CD4-positive, alpha-beta T cell (primary cell): ENCODE data around the gene HSD3B7. TPM values are rescaled to one million over a fixed set of nuclear protein-coding genes. Genes with fewer than 3 reads are reported as not detected.

Source experiments
- ATAC-seq: fragments of 200-7000 bp; cut with Tn5 transposase; one replicate; pipeline ENCODE4 v1.10.0; 2022; ENCODE audit warnings: mild to moderate bottlenecking; ENCODE audit not compliant: poor library complexity
- CTCF ChIA-PET: fragments of 350-600 bp; sonication (Branson Sonifier 250); formaldehyde crosslinking; loops from one replicate; lab custom pipeline; 2021; ENCODE audit warnings: antibody characterized with exemption, inconsistent platforms; lab: Charles Lee
- POLR2A ChIA-PET: fragments of 350-600 bp; sonication (Branson Sonifier 250); formaldehyde crosslinking; loops from one replicate; lab custom pipeline; 2021; ENCODE audit warnings: antibody characterized with exemption, inconsistent platforms; lab: Charles Lee
- DNase-seq, 14 experiments: peaks; one replicate each; pipeline ENCODE4 v3.0.0-alpha.2; 2013 to 2020; ENCODE audit warnings: mixed read lengths in 2 of 14
- H3K27ac ChIP-seq, 2 donors: one replicate each; pipeline versions ENCODE4 v1.5.1 to v1.7.0; 2013; ENCODE audit warnings: low read length in 2 of 2, low read depth in 1 of 2, mild to moderate bottlenecking in 1 of 2
- H3K27me3 ChIP-seq, 2 experiments: 1 replicate in 1 of 2; 2 replicates in 1 of 2; pipeline versions ENCODE4 v1.6.1 to v1.7.0; 2013; ENCODE audit warnings: low read length in 2 of 2, control low read depth in 1 of 2, mild to moderate bottlenecking in 1 of 2, moderate library complexity in 1 of 2; ENCODE audit not compliant: insufficient read depth in 2 of 2, control insufficient read depth in 1 of 2
- H3K36me3 ChIP-seq: one replicate; pipeline ENCODE4 v1.6.1; 2013; ENCODE audit warnings: low read length, control low read depth; ENCODE audit not compliant: insufficient read depth
- H3K4me1 ChIP-seq: one replicate; pipeline ENCODE4 v1.6.1; 2013; ENCODE audit warnings: low read length, control low read depth; ENCODE audit not compliant: insufficient read depth
- H3K4me3 ChIP-seq: one replicate; pipeline ENCODE4 v1.5.1; 2013; ENCODE audit warnings: mild to moderate bottlenecking, low read length, moderate library complexity
- H3K9me3 ChIP-seq, 2 experiments: 1 replicate in 1 of 2; 2 replicates in 1 of 2; pipeline versions ENCODE4 v1.6.1 to v1.7.0; 2013; ENCODE audit warnings: low read length in 2 of 2, mild to moderate bottlenecking in 2 of 2, control low read depth in 1 of 2, moderate library complexity in 1 of 2; ENCODE audit not compliant: control insufficient read depth in 1 of 2, insufficient read depth in 1 of 2
- H3K27ac Mint-ChIP-seq: one replicate; pipeline ENCODE4 v1.8.0; 2020; ENCODE audit warnings: mixed read lengths
- H3K27me3 Mint-ChIP-seq: one replicate; pipeline ENCODE4 v1.8.0; 2021; ENCODE audit warnings: mixed read lengths
- H3K36me3 Mint-ChIP-seq: one replicate; pipeline ENCODE4 v1.8.0; 2021; ENCODE audit warnings: low read depth, mixed read lengths
- H3K4me1 Mint-ChIP-seq: one replicate; pipeline ENCODE4 v1.8.0; 2021; ENCODE audit warnings: low read depth, mixed read lengths
- H3K4me3 Mint-ChIP-seq: one replicate; pipeline ENCODE4 v1.8.0; 2020; ENCODE audit warnings: mild to moderate bottlenecking, mixed read lengths
- H3K9me3 Mint-ChIP-seq: one replicate; pipeline ENCODE4 v1.8.0; 2020; ENCODE audit warnings: mixed read lengths
- intact Hi-C, 2 experiments: fragments of 100-400 bp; cut with DNase I in 1 of 2; cut with micrococcal nuclease in 1 of 2; formaldehyde crosslinking; loops; one replicate each; pipeline versions ENCODE4 v1.15.1 to v1.9.0; 2023 to 2025; cut with DNase I, micrococcal nuclease
- total RNA-seq, 174 experiments: library from RNA in 2 of 174; stranded (reverse) in 2 of 174; gene quantifications; one replicate each; pipeline ENCODE4 v1.2.3 and lab custom pipeline; 2021 to 2026
- TF ChIP-seq, protein P1 (sequence below): fragments of 200-600 bp; IDR thresholded peaks from one replicate; pipeline ENCODE4 v1.8.0; 2022; ENCODE audit warnings: antibody characterized with exemption, mild to moderate bottlenecking

HSD3B7 gene
- total RNA-seq, 2 experiments from 2014 or later = 0.11 TPM; not detected in 1

DNA sequence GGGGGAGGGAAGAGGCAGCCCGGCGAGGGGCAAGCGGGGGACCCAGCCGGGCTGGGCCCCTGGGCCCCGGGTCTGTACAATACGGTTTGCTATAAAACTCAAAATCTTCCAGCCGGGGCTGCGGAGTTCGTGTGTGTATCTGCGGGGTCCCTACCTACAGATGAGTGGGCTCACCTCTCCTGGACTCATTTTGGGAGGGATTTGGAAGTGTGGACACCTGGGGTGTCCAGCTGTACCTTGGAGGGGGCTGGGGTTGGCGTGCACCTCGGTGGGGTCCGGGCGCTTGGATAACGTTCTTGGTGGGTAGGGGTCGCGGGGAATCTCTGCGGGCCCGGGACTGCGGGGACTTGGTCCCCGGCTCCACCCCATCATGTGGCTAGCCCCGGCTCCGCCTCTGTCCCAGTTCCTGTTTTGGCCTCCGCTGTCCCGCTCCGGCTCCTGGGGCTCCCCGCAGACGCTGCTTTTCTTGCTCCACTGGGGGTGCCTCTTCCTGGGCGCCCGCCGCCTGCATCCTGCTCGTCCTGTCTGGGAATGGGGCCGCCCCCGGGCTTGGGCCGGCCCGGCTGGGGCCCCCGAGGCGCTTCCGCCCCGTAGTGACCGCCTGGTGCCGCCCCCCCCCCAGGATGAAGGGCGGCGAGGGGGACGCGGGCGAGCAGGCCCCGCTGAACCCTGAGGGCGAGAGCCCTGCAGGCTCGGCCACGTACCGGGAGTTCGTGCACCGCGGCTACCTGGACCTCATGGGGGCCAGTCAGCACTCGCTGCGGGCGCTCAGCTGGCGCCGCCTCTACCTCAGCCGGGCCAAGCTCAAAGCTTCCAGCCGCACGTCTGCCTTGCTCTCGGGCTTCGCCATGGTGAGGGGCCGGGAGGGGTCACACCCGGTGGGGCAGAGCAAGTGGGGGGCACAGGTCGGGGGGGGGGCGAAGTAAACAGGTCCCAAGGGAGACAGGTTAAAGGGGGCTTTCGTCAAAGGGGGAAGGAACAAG lies 36.0 kb upstream of the HSD3B7 start, which contains the start of gene ORAI3:
Gene ORAI3, plus strand, starts transcription at position 402 of the 983 bp plus-strand sequence. Its CDS starts 222 bp downstream, at position 624.
- CTCF ChIA-PET = interaction anchor here (1.2 kb wide), 1 partner anchor 193 kb away, joined by 4 read pairs; no protein-coding TSS in a partner anchor
- Mint-ChIP-seq H3K4me3 (peak within 1 kb of the TSS; percentile 86), H3K27me3 (no peaks in the 10 kb centered on the region), H3K9me3 (no peaks in the 10 kb centered on the region), H3K36me3 (peaks cover 7% of the 10 kb centered on the region), H3K27ac (peak within 1 kb of the TSS; percentile 76), H3K4me1 (peaks cover 19% of the 10 kb centered on the region)
- Histone ChIP-seq H3K36me3 (peaks cover 4% of the 10 kb centered on the region), H3K27me3 (no peaks in the 10 kb centered on the region), H3K9me3 (peaks cover 0 to 6% of the 10 kb centered on the region in 2 experiments), H3K27ac (peak within 1 kb of the TSS; percentile 56 to 58), H3K4me3 (peak within 1 kb of the TSS; percentile 70), H3K4me1 (peaks cover 31% of the 10 kb centered on the region)
- ATAC-seq = peak; percentile 48
- POLR2A ChIA-PET = interaction anchor here (0.6 to 1.7 kb wide), 11 partner anchors 8 to 920 kb away, joined by 3 to 7 read pairs (median 3); partner anchors contain the start of genes KAT8, PYCARD and SETD1A
- peak in 8 of 14 experiments; percentile 22 to 70 (median 48) for DNase-seq
- intact Hi-C loops = no loop called here
- TF ChIP-seq, protein P1, sequence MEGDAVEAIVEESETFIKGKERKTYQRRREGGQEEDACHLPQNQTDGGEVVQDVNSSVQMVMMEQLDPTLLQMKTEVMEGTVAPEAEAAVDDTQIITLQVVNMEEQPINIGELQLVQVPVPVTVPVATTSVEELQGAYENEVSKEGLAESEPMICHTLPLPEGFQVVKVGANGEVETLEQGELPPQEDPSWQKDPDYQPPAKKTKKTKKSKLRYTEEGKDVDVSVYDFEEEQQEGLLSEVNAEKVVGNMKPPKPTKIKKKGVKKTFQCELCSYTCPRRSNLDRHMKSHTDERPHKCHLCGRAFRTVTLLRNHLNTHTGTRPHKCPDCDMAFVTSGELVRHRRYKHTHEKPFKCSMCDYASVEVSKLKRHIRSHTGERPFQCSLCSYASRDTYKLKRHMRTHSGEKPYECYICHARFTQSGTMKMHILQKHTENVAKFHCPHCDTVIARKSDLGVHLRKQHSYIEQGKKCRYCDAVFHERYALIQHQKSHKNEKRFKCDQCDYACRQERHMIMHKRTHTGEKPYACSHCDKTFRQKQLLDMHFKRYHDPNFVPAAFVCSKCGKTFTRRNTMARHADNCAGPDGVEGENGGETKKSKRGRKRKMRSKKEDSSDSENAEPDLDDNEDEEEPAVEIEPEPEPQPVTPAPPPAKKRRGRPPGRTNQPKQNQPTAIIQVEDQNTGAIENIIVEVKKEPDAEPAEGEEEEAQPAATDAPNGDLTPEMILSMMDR = no peak

DNA sequence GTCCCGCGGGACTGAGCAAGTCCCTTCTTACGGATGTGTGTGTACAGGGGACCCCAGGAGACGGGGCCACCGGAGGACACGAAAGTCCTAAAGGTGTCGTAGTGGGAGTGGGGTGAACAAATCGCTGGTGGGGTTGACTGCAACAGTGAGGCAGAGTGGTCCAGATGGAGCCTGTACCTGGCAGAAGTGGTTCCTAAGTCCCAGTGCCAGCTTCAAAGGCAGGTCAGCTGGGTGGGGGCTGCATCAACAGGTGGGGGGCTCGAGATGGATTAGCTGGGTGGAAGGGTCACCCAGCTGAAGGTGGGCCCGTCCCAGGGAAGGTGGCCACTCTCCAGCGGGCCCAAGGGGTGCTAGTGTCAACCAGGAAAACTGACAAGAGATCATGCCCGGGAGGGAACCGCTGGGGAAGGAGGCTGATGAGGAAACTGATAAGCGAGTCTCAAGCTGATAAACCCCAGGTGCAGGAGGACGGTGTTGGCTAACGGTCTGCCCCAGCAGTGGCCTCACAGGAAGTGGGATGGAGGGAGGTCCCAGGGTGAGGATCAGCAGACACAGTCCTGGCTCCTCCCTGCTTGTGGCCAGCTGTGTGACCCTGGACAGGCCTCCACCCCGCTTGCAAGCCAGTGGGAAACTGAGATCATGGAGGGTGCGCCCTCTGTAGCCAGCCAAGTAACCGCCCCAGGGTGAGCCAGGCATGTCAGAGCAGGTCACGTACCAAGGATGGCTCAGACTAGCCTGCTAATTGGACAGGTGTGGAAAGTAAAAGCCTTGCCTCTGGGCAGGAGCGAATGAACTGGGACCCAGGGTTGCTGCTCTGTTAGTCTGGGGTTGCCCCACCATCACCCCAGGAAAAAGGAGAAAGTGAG lies 35.1 kb upstream of the HSD3B7 start:
- Mint-ChIP-seq H3K4me1 (peaks cover 19% of the 10 kb centered on the region), H3K9me3 (no peaks in the 10 kb centered on the region), H3K36me3 (no peaks in the 10 kb centered on the region), H3K4me3 (peak overlapping the region; percentile 86), H3K27me3 (no peaks in the 10 kb centered on the region), H3K27ac (peak overlapping the region; percentile 76)
- Histone ChIP-seq H3K36me3 (no peaks in the 10 kb centered on the region), H3K4me1 (peaks cover 35% of the 10 kb centered on the region), H3K27ac (peak overlapping the region; percentile 49 to 56), H3K4me3 (peak overlapping the region; percentile 70), H3K9me3 (peaks cover 0 to 6% of the 10 kb centered on the region in 2 experiments), H3K27me3 (no peaks in the 10 kb centered on the region)
- CTCF ChIA-PET = interaction anchor here (1.2 to 1.3 kb wide), 2 partner anchors 8 to 192 kb away, joined by 4 to 6 read pairs; no protein-coding TSS in a partner anchor
- POLR2A ChIA-PET = interaction anchor here (0.6 to 1.7 kb wide), 13 partner anchors 8 to 920 kb away, joined by 3 to 7 read pairs (median 3); partner anchors contain the start of genes KAT8, PYCARD and SETD1A
- TF ChIP-seq, protein P1 = no peak
- DNase-seq (peak in 7 of 14 experiments; percentile 11 to 60 (median 42)), ATAC-seq (peak; percentile 42)
- intact Hi-C loops = loop anchor here in 1 of 2 experiments (10.0 kb wide), 2 partner anchors 125 to 915 kb away; partner anchors contain the start of genes ZNF646 and ZNF668
